Measurements from ENCODE around the gene RHOBTB3.

DNA sequence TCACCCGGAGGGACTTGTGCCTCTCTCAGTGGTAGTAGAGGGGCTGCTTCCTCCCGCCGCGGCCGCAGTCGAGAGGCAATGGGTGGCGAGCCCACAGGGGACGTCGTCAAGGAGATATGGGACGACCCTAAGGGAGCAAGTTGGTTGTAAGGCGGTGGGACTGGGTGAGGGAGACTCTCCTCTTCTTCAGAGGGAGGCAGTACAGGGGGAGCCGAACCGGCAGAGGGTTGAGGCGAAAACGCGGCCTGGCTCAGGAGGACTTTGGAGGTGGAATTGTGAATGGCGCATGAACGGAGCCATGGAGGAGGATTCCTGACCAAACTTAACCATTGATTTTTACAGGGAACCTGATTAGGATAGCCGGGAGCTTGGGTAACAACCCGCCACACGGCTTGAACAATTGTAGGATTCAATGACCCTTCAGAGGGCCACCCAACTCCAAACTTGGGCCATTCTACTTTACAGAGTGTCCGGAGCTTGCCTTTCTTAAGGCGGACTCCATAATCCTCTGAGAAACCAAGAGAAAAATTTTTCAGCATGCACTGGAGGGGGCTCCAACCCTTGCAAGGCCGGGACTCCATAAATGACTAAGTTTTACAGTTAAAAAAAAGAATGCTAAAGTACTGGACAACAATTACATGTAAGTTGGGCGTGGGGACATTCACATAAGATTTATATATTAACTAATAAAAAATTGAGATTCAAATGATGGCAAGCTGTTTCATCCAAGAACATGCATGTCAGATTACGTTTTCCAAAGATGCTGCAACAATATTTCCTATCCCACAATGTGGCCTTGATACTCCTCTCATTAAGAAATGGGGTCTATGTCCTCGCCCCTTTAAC is 19.4 kb upstream of the RHOBTB3 start:
- TF ChIP-seq, protein P1, sequence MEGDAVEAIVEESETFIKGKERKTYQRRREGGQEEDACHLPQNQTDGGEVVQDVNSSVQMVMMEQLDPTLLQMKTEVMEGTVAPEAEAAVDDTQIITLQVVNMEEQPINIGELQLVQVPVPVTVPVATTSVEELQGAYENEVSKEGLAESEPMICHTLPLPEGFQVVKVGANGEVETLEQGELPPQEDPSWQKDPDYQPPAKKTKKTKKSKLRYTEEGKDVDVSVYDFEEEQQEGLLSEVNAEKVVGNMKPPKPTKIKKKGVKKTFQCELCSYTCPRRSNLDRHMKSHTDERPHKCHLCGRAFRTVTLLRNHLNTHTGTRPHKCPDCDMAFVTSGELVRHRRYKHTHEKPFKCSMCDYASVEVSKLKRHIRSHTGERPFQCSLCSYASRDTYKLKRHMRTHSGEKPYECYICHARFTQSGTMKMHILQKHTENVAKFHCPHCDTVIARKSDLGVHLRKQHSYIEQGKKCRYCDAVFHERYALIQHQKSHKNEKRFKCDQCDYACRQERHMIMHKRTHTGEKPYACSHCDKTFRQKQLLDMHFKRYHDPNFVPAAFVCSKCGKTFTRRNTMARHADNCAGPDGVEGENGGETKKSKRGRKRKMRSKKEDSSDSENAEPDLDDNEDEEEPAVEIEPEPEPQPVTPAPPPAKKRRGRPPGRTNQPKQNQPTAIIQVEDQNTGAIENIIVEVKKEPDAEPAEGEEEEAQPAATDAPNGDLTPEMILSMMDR (IDR thresholded peaks at IDR 0.05): no peak
- no peak for TF ChIP-seq EP300 (IDR thresholded peaks at IDR 0.05)
- TF ChIP-seq POLR2A (IDR thresholded peaks at IDR 0.05): no peak
